Kidney epithelial cell (primary cell): Measurements from ENCODE around the gene DYRK1B. TPM values are rescaled to one million over a fixed set of nuclear protein-coding genes. Genes with fewer than 3 reads are reported as not detected.

Experiments
- DNase-seq: peaks from one replicate; pipeline ENCODE4 v3.0.0-alpha.2; 2010; ENCODE audit warnings: low read depth
- H3K27me3 ChIP-seq: 2 replicates; pipeline ENCODE4 v1.6.0; 2011; ENCODE audit warnings: low read length; ENCODE audit not compliant: control insufficient read depth, insufficient read depth
- H3K36me3 ChIP-seq: 2 replicates; pipeline ENCODE4 v1.5.1; 2011; ENCODE audit warnings: low read length; ENCODE audit not compliant: control insufficient read depth, insufficient read depth
- H3K4me3 ChIP-seq: 2 replicates; pipeline ENCODE4 v1.5.1; 2011; ENCODE audit warnings: low read depth, mild to moderate bottlenecking, control low read depth, low read length
- total RNA-seq: library from RNA; depleted of rRNA; stranded (reverse); fragments of >200 nt; gene quantifications from 2 replicates; pipeline ENCODE4 v1.2.3, GENCODE V29; 2015
- TF ChIP-seq, protein P1 (sequence below): IDR thresholded peaks from 2 replicates; pipeline ENCODE4 v1.5.1; 2011; ENCODE audit warnings: mild to moderate bottlenecking, moderate library complexity, low read length, control low read depth, inconsistent platforms; ENCODE audit not compliant: insufficient read depth, poor library complexity, severe bottlenecking

The DYRK1B gene
- total RNA-seq, 1 donor from 2014 or later = 19.3 TPM

DNA sequence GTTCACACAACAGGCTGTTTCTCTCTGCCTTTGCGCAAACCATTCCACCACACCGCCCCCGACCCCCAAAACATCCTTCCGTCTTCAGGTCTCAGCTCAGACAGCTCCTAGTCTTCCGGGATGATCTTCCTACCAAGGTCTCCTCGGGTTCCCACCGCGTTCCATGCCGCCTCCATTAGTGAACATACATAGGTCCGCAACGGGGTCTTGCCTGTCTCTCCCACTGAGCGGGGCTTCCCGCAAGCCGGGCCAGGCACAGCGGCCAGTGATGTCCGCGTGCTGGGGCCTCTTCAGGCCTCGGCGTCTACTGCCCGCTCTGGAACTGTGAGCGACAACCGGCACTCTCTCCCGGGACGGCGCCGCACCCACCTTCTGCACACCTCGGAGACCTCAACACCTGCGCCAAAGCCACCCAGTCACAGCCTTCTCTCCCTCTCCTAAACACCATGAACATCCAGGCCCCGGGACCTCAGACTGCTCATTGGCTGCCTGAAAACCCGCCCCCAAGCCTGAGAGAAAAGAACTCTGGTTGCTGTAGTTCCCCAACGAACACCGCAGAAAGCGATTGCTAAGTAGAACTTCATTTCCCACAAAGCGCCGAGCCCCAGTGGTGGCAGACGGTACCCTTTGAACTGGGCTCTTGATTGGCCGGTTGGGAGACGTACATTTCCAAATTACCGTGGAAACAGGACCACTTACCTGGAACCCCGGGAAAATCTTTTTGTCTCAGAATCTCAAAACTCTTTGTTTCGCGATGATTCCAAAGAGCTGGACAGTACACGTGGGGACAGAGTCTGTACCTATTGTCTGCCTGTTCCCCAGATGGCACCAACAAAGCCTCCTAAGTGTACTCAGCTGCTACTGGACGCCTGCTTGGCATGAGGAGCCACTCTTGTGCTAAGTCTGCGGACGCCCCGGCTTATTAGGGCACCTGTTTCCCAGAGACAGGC, 9.5 kb downstream of the DYRK1B start:
- peak; percentile 79 for DNase-seq
- H3K36me3 ChIP-seq = peaks cover 1% of the 10 kb centered on the region
- H3K27me3 ChIP-seq = no peaks in the 10 kb centered on the region
- TF ChIP-seq, protein P1, sequence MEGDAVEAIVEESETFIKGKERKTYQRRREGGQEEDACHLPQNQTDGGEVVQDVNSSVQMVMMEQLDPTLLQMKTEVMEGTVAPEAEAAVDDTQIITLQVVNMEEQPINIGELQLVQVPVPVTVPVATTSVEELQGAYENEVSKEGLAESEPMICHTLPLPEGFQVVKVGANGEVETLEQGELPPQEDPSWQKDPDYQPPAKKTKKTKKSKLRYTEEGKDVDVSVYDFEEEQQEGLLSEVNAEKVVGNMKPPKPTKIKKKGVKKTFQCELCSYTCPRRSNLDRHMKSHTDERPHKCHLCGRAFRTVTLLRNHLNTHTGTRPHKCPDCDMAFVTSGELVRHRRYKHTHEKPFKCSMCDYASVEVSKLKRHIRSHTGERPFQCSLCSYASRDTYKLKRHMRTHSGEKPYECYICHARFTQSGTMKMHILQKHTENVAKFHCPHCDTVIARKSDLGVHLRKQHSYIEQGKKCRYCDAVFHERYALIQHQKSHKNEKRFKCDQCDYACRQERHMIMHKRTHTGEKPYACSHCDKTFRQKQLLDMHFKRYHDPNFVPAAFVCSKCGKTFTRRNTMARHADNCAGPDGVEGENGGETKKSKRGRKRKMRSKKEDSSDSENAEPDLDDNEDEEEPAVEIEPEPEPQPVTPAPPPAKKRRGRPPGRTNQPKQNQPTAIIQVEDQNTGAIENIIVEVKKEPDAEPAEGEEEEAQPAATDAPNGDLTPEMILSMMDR = no peak
- peak overlapping the region; percentile 71 for H3K4me3 ChIP-seq

DNA sequence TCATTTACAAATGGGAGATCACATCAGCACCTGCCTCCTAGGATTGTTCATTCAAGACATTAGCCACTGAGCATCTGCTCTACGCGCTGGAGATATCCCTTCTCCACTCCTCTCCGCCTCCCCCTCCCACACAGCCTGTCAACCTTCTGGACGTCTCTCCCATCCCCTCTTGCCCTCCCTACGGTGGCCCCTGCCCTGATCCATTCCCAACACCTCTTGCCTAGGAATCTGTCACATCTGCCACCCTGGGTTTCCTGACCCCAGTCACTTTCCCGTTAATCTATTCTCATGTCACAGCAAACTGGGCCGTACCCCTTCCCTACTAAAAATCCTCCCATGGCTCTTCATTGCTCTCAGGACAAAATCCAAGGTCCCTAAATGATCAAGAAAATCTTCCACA, 10.3 kb downstream of the DYRK1B start:
- peak overlapping the region; percentile 71 for H3K4me3 ChIP-seq
- H3K36me3 ChIP-seq = peaks cover 1% of the 10 kb centered on the region
- TF ChIP-seq, protein P1 = no peak
- no peaks in the 10 kb centered on the region for H3K27me3 ChIP-seq
- DNase-seq = no peak

DNA sequence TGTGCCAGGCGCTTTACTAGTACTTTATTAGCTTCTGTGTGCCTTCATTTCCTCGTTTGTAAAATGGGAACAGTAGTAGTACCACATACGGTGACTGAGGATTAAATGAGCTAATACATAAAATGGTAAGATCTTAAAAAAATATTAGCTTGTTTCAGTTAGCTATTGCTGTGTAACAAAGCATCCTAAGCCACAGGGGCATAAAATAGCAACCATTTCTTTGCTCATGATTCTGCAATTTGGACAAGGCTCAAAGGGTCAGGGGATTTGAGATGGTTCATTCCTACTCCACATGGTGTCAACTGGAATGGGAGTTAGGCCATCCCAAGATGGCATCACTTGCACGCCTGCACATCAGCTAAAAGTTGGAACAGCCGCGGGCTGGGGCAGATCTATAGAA, 13.3 kb downstream of the DYRK1B start:
- TF ChIP-seq, protein P1 = no peak
- no peak for DNase-seq
- no peaks in the 10 kb centered on the region for H3K27me3 ChIP-seq

DNA sequence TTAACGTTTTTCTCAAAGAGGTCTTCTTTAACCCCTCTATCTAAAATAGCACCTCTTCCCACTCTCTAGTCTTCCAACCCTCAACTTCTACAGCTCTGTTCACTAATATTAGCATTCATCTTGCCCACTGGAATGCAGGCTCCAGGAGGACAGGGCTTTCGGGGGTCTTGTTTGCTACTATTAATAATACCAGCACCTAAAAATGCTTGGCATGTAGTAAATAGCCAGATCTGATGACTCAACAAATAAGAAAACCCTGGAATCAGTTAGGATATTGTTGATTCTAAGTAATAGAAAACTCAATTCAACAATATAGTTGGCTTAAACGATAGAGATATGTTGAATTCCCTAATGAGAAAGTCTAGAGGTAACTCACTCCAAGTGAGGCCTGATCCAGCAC, 14.2 kb downstream of the DYRK1B start:
- H3K36me3 ChIP-seq = no peaks in the 10 kb centered on the region
- TF ChIP-seq, protein P1 = no peak
- no peaks in the 10 kb centered on the region for H3K27me3 ChIP-seq
- H3K4me3 ChIP-seq = no peak overlapping the region
- DNase-seq = no peak

More for the DNA sequence above, 13.3 kb downstream of the DYRK1B start:
- H3K4me3 ChIP-seq = no peak overlapping the region
- no peaks in the 10 kb centered on the region for H3K36me3 ChIP-seq

DNA sequence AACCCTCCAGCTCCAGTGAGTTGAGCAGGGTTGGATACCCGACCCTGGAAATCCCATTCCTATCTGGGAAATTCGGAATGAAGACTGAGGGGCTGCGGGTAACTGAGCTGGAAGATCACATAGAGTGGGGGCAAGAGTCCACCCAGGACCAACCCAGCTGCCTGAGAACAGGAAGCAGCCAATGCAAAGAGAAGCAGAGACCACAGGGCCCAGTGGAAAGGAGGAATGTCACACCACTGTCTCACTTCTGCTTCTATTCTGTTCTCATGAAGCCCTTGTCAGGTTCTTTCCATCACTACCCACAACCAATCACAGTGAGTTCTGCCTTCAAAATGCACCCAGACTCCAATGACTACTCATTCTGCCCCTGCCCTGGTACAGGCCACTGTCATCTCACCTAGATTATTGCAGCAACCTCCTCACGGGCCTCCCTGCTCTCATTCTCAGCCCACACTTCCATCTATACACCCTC, 15.3 kb downstream of the DYRK1B start:
- H3K4me3 ChIP-seq = no peak overlapping the region
- no peak for DNase-seq
- no peaks in the 10 kb centered on the region for H3K27me3 ChIP-seq
- TF ChIP-seq, protein P1 = no peak
- H3K36me3 ChIP-seq = no peaks in the 10 kb centered on the region
